ENCODE measurements around the gene ZNF783. TPM values are rescaled to one million over a fixed set of nuclear protein-coding genes. Genes with fewer than 3 reads are reported as not detected.

ZNF783 gene
- total and polyA plus RNA-seq, 2 of the 8 experiments (the other 6 are each of a cell fraction or from before 2014, with no cell fraction given): 7.3 to 8.2 TPM

- H2BK20ac ChIP-seq (ENCODE audit: low read length): no peak overlapping the region
- no peak for TF ChIP-seq RBBP5 (IDR thresholded peaks at IDR 0.05; ENCODE audit: borderline replicate concordance, low read depth, low read length)
- no peak for TF ChIP-seq POLR2AphosphoS5 (IDR thresholded peaks at IDR 0.05; ENCODE audit: low read depth, low read length)
- TF ChIP-seq CREB1 (IDR thresholded peaks at IDR 0.05): no peak
- TF ChIP-seq RAD21 (IDR thresholded peaks at IDR 0.05 in 1 of 2, conservative IDR thresholded peaks at IDR 0.05 in 1 of 2; ENCODE audit: low read depth in 2 of 2, low read length in 2 of 2): no peak
- no peak for TF ChIP-seq CEBPB (IDR thresholded peaks at IDR 0.05; ENCODE audit: low read depth, low read length)
- no peak for TF ChIP-seq HDAC6 (IDR thresholded peaks at IDR 0.05; ENCODE audit: low read depth, low read length)
- TF ChIP-seq ASH2L (IDR thresholded peaks at IDR 0.05; ENCODE audit: low read length): no peak
- TF ChIP-seq JUN (IDR thresholded peaks at IDR 0.05; ENCODE audit: low read depth, low read length): no peak
- no peak for TF ChIP-seq PHF8 (conservative IDR thresholded peaks at IDR 0.05; ENCODE audit: low read depth, low read length)
- no peak for TF ChIP-seq BRCA1 (IDR thresholded peaks at IDR 0.05; ENCODE audit: low read depth, low read length)
- TF ChIP-seq ZNF274 (IDR thresholded peaks at IDR 0.05; ENCODE audit: borderline replicate concordance, extremely low read depth, low read length): no peak
- no peak for TF ChIP-seq NRF1 (IDR thresholded peaks at IDR 0.05; ENCODE audit: low read depth, low read length)
- TF ChIP-seq, protein P1, sequence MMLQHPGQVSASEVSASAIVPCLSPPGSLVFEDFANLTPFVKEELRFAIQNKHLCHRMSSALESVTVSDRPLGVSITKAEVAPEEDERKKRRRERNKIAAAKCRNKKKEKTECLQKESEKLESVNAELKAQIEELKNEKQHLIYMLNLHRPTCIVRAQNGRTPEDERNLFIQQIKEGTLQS (IDR thresholded peaks at IDR 0.05; ENCODE audit: insufficient read depth, low read depth, low read length): no peak
- TF ChIP-seq EZH2 (IDR thresholded peaks at IDR 0.05; ENCODE audit: low read depth, low read length, severe bottlenecking): no peak
- no peak for TF ChIP-seq CBX8 (IDR thresholded peaks at IDR 0.05; ENCODE audit: borderline replicate concordance, low read depth, low read length)
- no peaks in the 10 kb centered on the region for H3K23me2 ChIP-seq (ENCODE audit: low read depth, low read length)
- no peak overlapping the region for H3K56ac ChIP-seq (replicated peaks; ENCODE audit: insufficient read length, low read depth, low read length)
- H3K9me3 ChIP-seq (ENCODE audit: insufficient read depth in 2 of 2, low read depth in 1 of 2, low read length in 1 of 2): no peaks in the 10 kb centered on the region
- no peaks in the 10 kb centered on the region for H3K79me2 ChIP-seq (ENCODE audit: control insufficient read depth in 1 of 2, insufficient read depth in 2 of 2, low read length in 2 of 2)
- WGBS, 2 experiments (ENCODE audit: extremely low coverage in 1 of 2, insufficient coverage in 1 of 2, insufficient read length in 1 of 2, insufficient replicate concordance in 2 of 2, low coverage in 1 of 2, low lambda C conversion rate in 2 of 2, missing lambda C conversion rate in 1 of 2): 93% methylated on average over 4 of the region's 4 CpGs; no CpG with 5 or more reads in 1 of the 2 experiments
- H2BK15ac ChIP-seq (ENCODE audit: low read length): no peak overlapping the region
- no peaks in the 10 kb centered on the region for H3K27me3 ChIP-seq (replicated peaks in 1 of 4; ENCODE audit: control insufficient read depth in 3 of 4, extremely low read depth in 1 of 4, insufficient read depth in 3 of 4, low read length in 3 of 4)
- no peak overlapping the region for H3K18ac ChIP-seq (ENCODE audit: extremely low read depth, low read length)
- no peaks in the 10 kb centered on the region for H4K20me1 ChIP-seq (replicated peaks in 1 of 2; ENCODE audit: control insufficient read depth in 1 of 2, insufficient read depth in 2 of 2, low read length in 2 of 2)
- H3K36me3 ChIP-seq (ENCODE audit: control insufficient read depth in 2 of 4, insufficient read depth in 4 of 4, low read length in 3 of 4): no peaks in the 10 kb centered on the region
- H4K91ac ChIP-seq (replicated peaks; ENCODE audit: insufficient read length, low read length): no peak overlapping the region
- H3K14ac ChIP-seq (ENCODE audit: insufficient read length): no peak overlapping the region
- H2BK12ac ChIP-seq (ENCODE audit: low read depth, low read length): no peak overlapping the region
- no peak for FAIRE-seq
- no peak overlapping the region for H4K5ac ChIP-seq (ENCODE audit: insufficient read length, low read depth, low read length)
- H3K4ac ChIP-seq (replicated peaks; ENCODE audit: insufficient read length, low read depth, low read length): no peak overlapping the region
- no peak for DNase-seq (ENCODE audit: low read depth in 1 of 2, low spot score in 2 of 2)
- H3K4me1 ChIP-seq (replicated peaks in 1 of 4; ENCODE audit: control insufficient read depth in 3 of 4, insufficient read depth in 4 of 4, low read length in 3 of 4): no peaks in the 10 kb centered on the region
- H3K9ac ChIP-seq (replicated peaks in 1 of 4; ENCODE audit: extremely low read depth in 1 of 4, low read depth in 3 of 4, low read length in 3 of 4): no peak overlapping the region
- H3K4me3 ChIP-seq (ENCODE audit: extremely low read depth in 1 of 4, insufficient read depth in 2 of 4, low read depth in 3 of 4, low read length in 4 of 4): no peak overlapping the region
- H2AFZ ChIP-seq (ENCODE audit: low read length): no peak overlapping the region
- H2BK120ac ChIP-seq (replicated peaks; ENCODE audit: low read depth, low read length): no peak overlapping the region
- H2AK5ac ChIP-seq (ENCODE audit: low read depth, low read length): no peak overlapping the region
- no peaks in the 10 kb centered on the region for H3K79me1 ChIP-seq (ENCODE audit: low read depth, low read length)
- H3K4me2 ChIP-seq (ENCODE audit: insufficient read depth in 1 of 2, low read depth in 2 of 2, low read length in 2 of 2): no peak overlapping the region
- H4K8ac ChIP-seq (ENCODE audit: extremely low read depth, insufficient read depth, low read length): no peak overlapping the region
- no peak overlapping the region for H2BK5ac ChIP-seq (ENCODE audit: low read depth, low read length)
- H3K27ac ChIP-seq (ENCODE audit: low read depth, low read length): no peak overlapping the region
- no peak overlapping the region for H3K23ac ChIP-seq (ENCODE audit: insufficient read length)
- ChIA-PET POLR2A (ENCODE audit: partially characterized antibody) (interaction anchor here (0.6 kb wide), 1 partner anchor 17 kb away, joined by 3 read pairs; no protein-coding TSS in a partner anchor), CTCF (ENCODE audit: partially characterized antibody) (interaction anchor here (0.7 to 6.8 kb wide), 4 partner anchors 15 to 167 kb away, joined by 3 to 82 read pairs (median 3); no protein-coding TSS in a partner anchor)
Observed at GRCh38 chr7:149306854-149307253, 44.9 kb downstream of the ZNF783 start.

All from H1 (cell line).